ENCODE results near the gene TMEM119.

DNA sequence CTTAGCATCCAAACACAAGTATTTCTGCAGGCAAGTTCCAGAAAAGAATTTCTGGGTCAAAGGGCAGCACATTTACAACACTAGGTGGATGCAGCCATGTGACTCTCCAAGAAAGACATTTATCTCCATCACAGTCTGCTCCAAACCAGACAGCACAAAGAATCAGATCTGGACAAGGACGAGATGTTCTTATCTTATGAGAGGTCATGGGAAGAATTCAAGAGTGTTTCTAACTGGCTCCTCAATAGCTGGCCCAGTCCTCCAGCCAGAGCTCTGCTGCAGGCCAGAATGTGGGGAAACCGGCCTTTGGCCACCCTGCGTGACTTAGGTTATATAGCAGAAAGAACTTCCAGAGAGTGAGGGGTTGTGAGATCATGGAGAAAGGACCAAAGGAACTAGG lies 17.4 kb downstream of the TMEM119 start:
- TF ChIP-seq POLR2A (IDR thresholded peaks at IDR 0.05), result no peak
- TF ChIP-seq, protein P1, sequence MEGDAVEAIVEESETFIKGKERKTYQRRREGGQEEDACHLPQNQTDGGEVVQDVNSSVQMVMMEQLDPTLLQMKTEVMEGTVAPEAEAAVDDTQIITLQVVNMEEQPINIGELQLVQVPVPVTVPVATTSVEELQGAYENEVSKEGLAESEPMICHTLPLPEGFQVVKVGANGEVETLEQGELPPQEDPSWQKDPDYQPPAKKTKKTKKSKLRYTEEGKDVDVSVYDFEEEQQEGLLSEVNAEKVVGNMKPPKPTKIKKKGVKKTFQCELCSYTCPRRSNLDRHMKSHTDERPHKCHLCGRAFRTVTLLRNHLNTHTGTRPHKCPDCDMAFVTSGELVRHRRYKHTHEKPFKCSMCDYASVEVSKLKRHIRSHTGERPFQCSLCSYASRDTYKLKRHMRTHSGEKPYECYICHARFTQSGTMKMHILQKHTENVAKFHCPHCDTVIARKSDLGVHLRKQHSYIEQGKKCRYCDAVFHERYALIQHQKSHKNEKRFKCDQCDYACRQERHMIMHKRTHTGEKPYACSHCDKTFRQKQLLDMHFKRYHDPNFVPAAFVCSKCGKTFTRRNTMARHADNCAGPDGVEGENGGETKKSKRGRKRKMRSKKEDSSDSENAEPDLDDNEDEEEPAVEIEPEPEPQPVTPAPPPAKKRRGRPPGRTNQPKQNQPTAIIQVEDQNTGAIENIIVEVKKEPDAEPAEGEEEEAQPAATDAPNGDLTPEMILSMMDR (IDR thresholded peaks at IDR 0.05), result no peak
